Measurements from ENCODE around the gene LHX3.

- TF ChIP-seq, protein P1, sequence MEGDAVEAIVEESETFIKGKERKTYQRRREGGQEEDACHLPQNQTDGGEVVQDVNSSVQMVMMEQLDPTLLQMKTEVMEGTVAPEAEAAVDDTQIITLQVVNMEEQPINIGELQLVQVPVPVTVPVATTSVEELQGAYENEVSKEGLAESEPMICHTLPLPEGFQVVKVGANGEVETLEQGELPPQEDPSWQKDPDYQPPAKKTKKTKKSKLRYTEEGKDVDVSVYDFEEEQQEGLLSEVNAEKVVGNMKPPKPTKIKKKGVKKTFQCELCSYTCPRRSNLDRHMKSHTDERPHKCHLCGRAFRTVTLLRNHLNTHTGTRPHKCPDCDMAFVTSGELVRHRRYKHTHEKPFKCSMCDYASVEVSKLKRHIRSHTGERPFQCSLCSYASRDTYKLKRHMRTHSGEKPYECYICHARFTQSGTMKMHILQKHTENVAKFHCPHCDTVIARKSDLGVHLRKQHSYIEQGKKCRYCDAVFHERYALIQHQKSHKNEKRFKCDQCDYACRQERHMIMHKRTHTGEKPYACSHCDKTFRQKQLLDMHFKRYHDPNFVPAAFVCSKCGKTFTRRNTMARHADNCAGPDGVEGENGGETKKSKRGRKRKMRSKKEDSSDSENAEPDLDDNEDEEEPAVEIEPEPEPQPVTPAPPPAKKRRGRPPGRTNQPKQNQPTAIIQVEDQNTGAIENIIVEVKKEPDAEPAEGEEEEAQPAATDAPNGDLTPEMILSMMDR (IDR thresholded peaks at IDR 0.05; ENCODE audit: insufficient read depth, low read length): no peak
- TF ChIP-seq POLR2AphosphoS5 (IDR thresholded peaks at IDR 0.05; ENCODE audit: low read depth): no peak
- TF ChIP-seq SPI1 (IDR thresholded peaks at IDR 0.05; ENCODE audit: borderline replicate concordance, low read depth): no peak
- TF ChIP-seq REST (IDR thresholded peaks at IDR 0.05; ENCODE audit: insufficient replicate concordance, low read depth): no peak
These were observed 19.1 kb downstream of the LHX3 start for GRCh38 chr9:136185596-136186366.
